Measurements from ENCODE around the gene NAP1L1. TPM values are rescaled to one million over a fixed set of nuclear protein-coding genes. Genes with fewer than 3 reads are reported as not detected.

The NAP1L1 gene
- polyA plus RNA-seq (2013, experiment 1 of 4): 1,807 TPM
- 1,769 TPM for polyA plus RNA-seq (2013, experiment 2 of 4)
- 1,684 TPM for polyA plus RNA-seq (2013, experiment 3 of 4)
- polyA plus RNA-seq (2013, experiment 4 of 4): 1,884 TPM

DNA sequence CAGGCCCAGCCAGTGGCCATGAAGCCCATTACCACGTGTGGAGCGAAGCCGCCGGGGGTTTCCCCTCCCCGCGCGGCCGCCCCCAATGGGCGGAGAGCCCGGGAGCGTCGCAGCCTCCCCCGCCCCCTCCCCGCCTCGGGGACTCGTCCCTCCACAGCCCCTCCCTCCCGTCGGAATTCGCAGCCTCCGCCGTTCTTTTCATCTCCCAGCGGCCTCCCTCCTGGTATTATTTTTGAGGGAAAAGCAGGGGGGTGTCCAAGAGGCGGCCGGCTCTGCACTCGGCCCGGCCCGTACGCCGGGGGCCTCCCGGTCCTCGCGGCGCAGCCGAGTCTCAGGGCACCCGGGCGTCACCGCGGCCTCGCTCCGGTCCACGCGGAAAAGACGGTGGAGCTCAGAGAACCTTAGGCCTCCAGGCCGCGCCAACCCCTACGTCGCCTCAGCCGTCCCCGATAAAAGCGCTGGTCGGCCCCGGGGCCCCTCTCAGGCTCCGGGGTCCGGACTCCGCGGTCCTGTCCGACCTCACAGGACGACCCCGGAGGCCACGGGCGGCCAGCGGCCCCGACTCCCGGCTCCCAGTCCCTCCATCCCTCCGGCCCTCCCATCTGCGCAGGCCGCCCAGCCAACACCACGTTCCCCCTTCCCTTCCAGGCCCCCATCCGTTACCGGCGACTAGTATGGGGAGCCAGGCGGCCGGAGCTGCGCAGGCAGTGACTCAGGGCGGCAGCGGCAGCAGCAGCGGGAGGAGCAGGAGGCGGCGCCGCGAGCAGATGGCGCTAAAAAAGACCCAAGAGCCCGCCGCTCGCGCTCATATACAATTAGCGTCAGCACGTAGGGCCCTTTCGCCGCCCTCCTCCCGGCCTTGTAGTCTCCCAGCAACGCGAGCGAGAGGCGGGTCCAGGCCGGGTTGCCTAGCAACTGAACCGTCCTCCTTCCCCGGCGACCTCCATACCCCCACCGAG, at the start of gene NAP1L1:
Gene NAP1L1 (minus strand): TSS at position 782 of the 959 bp plus-strand sequence. CDS start 10,466 bp downstream, outside the sequence.
- WGBS, 2 experiments: 0% methylated on average over 100 of the region's 100 CpGs
- Histone ChIP-seq H3K4me1 (ENCODE audit: control insufficient read depth, insufficient read depth, low read length) (peaks cover 14% of the 10 kb centered on the region), H3K27ac (ENCODE audit: insufficient read depth, low read depth, low read length, poor library complexity, severe bottlenecking) (peak within 1 kb of the TSS; percentile 99), H3K27me3 (ENCODE audit: control insufficient read depth, insufficient read depth, low read length, poor library complexity, severe bottlenecking) (no peaks in the 10 kb centered on the region), H3K4me3 (ENCODE audit: insufficient read depth, low read depth, low read length) (peak within 1 kb of the TSS; percentile 94), H3K9me3 (ENCODE audit: control insufficient read depth, low read length) (no peaks in the 10 kb centered on the region), H3K36me3 (ENCODE audit: control insufficient read depth, insufficient read depth, low read length) (no peaks in the 10 kb centered on the region)

DNA sequence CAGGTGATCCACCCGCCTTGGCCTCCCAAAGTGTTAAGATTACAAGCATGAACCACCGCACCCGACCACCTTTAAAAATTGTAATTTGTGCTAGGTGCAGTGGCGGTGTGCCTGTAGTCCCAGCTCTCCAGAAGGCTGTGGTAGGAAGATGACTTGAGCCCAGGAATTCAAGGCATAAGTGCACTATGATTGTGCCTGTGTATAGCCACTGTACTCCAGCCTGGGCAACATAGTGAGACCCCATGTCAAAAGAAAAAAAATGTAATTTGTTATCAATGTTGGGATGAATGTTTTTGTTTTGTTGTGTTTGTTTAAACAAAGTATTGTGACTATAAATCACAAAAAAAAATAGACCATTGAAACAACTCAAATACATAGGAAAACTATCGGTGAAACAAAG, 43.1 kb upstream of the NAP1L1 start:
- H3K36me3 ChIP-seq (ENCODE audit: control insufficient read depth, insufficient read depth, low read length): no peaks in the 10 kb centered on the region
- no peaks in the 10 kb centered on the region for H3K27me3 ChIP-seq (ENCODE audit: control insufficient read depth, insufficient read depth, low read length, poor library complexity, severe bottlenecking)
- H3K4me3 ChIP-seq (ENCODE audit: insufficient read depth, low read depth, low read length): no peak overlapping the region
- H3K9me3 ChIP-seq (ENCODE audit: control insufficient read depth, low read length): no peaks in the 10 kb centered on the region
- 92 to 94% methylated on average over 5 of the region's 5 CpGs for WGBS, 2 experiments
- H3K27ac ChIP-seq (ENCODE audit: insufficient read depth, low read depth, low read length, poor library complexity, severe bottlenecking): no peak overlapping the region
- H3K4me1 ChIP-seq (ENCODE audit: control insufficient read depth, insufficient read depth, low read length): no peaks in the 10 kb centered on the region

DNA sequence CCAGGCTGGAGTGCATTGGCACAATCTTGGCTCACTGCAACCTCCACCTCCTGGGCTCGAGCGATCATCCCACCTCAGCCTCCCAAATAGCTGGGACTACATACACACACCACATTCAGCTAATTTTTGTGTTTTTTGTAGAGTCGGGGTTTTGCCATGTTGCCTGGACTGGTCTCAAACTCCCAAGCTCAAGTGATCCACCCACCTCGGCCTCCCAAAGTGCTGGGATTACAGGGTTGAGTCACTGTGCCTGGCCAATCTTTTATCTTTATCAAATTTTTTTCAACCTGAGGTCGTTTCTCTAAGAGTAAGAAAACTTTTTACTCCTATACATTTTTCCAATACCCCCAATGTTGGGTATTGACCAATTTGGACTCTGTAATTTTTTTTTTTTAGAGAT, 40.0 kb upstream of the NAP1L1 start:
- Histone ChIP-seq H3K9me3 (ENCODE audit: control insufficient read depth, low read length) (no peaks in the 10 kb centered on the region), H3K27me3 (ENCODE audit: control insufficient read depth, insufficient read depth, low read length, poor library complexity, severe bottlenecking) (no peaks in the 10 kb centered on the region), H3K4me1 (ENCODE audit: control insufficient read depth, insufficient read depth, low read length) (no peaks in the 10 kb centered on the region), H3K27ac (ENCODE audit: insufficient read depth, low read depth, low read length, poor library complexity, severe bottlenecking) (no peak overlapping the region), H3K36me3 (ENCODE audit: control insufficient read depth, insufficient read depth, low read length) (no peaks in the 10 kb centered on the region), H3K4me3 (ENCODE audit: insufficient read depth, low read depth, low read length) (no peak overlapping the region)
- WGBS, 2 experiments: 91 to 95% methylated on average over 4 of the region's 5 CpGs

GRCh38 chr12:76123259-76124212, 39.1 kb upstream of the NAP1L1 start:
- H3K36me3 ChIP-seq (ENCODE audit: control insufficient read depth, insufficient read depth, low read length): no peaks in the 10 kb centered on the region
- no peak overlapping the region for H3K4me3 ChIP-seq (ENCODE audit: insufficient read depth, low read depth, low read length)
- no peaks in the 10 kb centered on the region for H3K9me3 ChIP-seq (ENCODE audit: control insufficient read depth, low read length)
- 73 to 82% methylated on average over 3 to 4 of the region's 4 CpGs for WGBS, 2 experiments
- no peaks in the 10 kb centered on the region for H3K27me3 ChIP-seq (ENCODE audit: control insufficient read depth, insufficient read depth, low read length, poor library complexity, severe bottlenecking)
- H3K27ac ChIP-seq (ENCODE audit: insufficient read depth, low read depth, low read length, poor library complexity, severe bottlenecking): no peak overlapping the region
- no peaks in the 10 kb centered on the region for H3K4me1 ChIP-seq (ENCODE audit: control insufficient read depth, insufficient read depth, low read length)

- H3K4me1 ChIP-seq (ENCODE audit: control insufficient read depth, insufficient read depth, low read length): no peaks in the 10 kb centered on the region
- H3K36me3 ChIP-seq (ENCODE audit: control insufficient read depth, insufficient read depth, low read length): no peaks in the 10 kb centered on the region
- H3K27ac ChIP-seq (ENCODE audit: insufficient read depth, low read depth, low read length, poor library complexity, severe bottlenecking): no peak overlapping the region
- H3K4me3 ChIP-seq (ENCODE audit: insufficient read depth, low read depth, low read length): no peak overlapping the region
- 94 to 98% methylated on average over 6 of the region's 6 CpGs for WGBS, 2 experiments
- H3K9me3 ChIP-seq (ENCODE audit: control insufficient read depth, low read length): no peaks in the 10 kb centered on the region
- H3K27me3 ChIP-seq (ENCODE audit: control insufficient read depth, insufficient read depth, low read length, poor library complexity, severe bottlenecking): no peaks in the 10 kb centered on the region
Observed at GRCh38 chr12:76119887-76120286, 35.4 kb upstream of the NAP1L1 start.

- H3K27me3 ChIP-seq (ENCODE audit: control insufficient read depth, insufficient read depth, low read length, poor library complexity, severe bottlenecking): no peaks in the 10 kb centered on the region
- 94 to 100% methylated on average over 2 of the region's 2 CpGs for WGBS, 2 experiments
- H3K36me3 ChIP-seq (ENCODE audit: control insufficient read depth, insufficient read depth, low read length): no peaks in the 10 kb centered on the region
- no peak overlapping the region for H3K4me3 ChIP-seq (ENCODE audit: insufficient read depth, low read depth, low read length)
- H3K4me1 ChIP-seq (ENCODE audit: control insufficient read depth, insufficient read depth, low read length): no peaks in the 10 kb centered on the region
- no peak overlapping the region for H3K27ac ChIP-seq (ENCODE audit: insufficient read depth, low read depth, low read length, poor library complexity, severe bottlenecking)
- no peaks in the 10 kb centered on the region for H3K9me3 ChIP-seq (ENCODE audit: control insufficient read depth, low read length)
Observed at GRCh38 chr12:76117751-76118150, 33.3 kb upstream of the NAP1L1 start.

- no peaks in the 10 kb centered on the region for H3K27me3 ChIP-seq (ENCODE audit: control insufficient read depth, insufficient read depth, low read length, poor library complexity, severe bottlenecking)
- no peak overlapping the region for H3K27ac ChIP-seq (ENCODE audit: insufficient read depth, low read depth, low read length, poor library complexity, severe bottlenecking)
- no peaks in the 10 kb centered on the region for H3K36me3 ChIP-seq (ENCODE audit: control insufficient read depth, insufficient read depth, low read length)
- no peak overlapping the region for H3K4me3 ChIP-seq (ENCODE audit: insufficient read depth, low read depth, low read length)
- no peaks in the 10 kb centered on the region for H3K9me3 ChIP-seq (ENCODE audit: control insufficient read depth, low read length)
- no peaks in the 10 kb centered on the region for H3K4me1 ChIP-seq (ENCODE audit: control insufficient read depth, insufficient read depth, low read length)
- WGBS, 2 experiments: 88 to 100% methylated on average over 1 of the region's 3 CpGs
Observed at GRCh38 chr12:76117067-76117691, 32.7 kb upstream of the NAP1L1 start.

DNA sequence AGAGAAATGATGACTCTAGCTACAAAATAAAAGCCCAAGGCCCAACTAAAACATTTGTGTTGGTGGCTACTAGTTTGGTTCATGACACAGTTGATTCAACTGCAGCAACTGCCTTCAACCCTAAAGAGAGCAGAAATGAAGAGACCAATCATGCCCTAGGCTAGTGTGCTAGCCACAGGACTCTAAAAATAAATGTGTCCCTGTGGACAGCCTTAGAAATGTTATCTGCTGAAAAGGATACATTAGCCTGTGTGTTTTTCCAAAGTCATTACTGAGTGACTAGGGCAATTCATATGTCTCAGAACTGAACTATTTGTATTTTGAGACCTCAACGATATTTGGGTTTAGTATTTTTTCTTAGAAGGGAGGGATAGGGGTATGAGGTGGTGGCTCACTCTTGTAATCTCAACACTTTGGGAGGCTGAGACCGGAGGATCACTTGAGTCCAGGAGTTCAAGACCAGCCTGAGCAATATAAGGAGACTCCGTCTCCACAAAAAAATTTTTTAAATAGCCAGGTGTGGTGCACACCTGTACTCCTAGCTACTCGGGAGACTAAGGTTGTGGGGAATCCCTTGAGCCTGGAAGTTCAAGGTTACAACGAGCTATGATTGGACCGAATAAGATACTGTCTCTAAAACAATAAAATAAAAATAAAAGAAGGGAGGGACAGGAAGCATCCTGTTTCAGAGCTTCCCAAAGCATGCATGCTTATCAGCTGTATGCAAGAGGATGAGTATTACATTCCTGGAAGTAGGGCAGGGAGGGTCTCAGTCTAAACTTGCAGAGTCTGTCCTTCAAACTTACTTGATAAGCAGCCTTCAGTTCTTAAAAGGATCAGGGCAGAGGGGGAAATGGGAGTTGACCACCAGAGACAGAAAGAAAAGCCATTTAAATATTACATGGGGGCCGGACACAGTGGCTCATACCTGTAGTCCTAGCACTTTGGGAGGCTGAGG, 29.6 kb upstream of the NAP1L1 start:
- WGBS, 2 experiments: 92 to 95% methylated on average over 7 of the region's 7 CpGs
- Histone ChIP-seq H3K36me3 (ENCODE audit: control insufficient read depth, insufficient read depth, low read length) (no peaks in the 10 kb centered on the region), H3K4me3 (ENCODE audit: insufficient read depth, low read depth, low read length) (no peak overlapping the region), H3K9me3 (ENCODE audit: control insufficient read depth, low read length) (no peaks in the 10 kb centered on the region), H3K27ac (ENCODE audit: insufficient read depth, low read depth, low read length, poor library complexity, severe bottlenecking) (no peak overlapping the region), H3K4me1 (ENCODE audit: control insufficient read depth, insufficient read depth, low read length) (no peaks in the 10 kb centered on the region), H3K27me3 (ENCODE audit: control insufficient read depth, insufficient read depth, low read length, poor library complexity, severe bottlenecking) (no peaks in the 10 kb centered on the region)

- no peaks in the 10 kb centered on the region for H3K9me3 ChIP-seq (ENCODE audit: control insufficient read depth, low read length)
- no peaks in the 10 kb centered on the region for H3K4me1 ChIP-seq (ENCODE audit: control insufficient read depth, insufficient read depth, low read length)
- H3K27me3 ChIP-seq (ENCODE audit: control insufficient read depth, insufficient read depth, low read length, poor library complexity, severe bottlenecking): no peaks in the 10 kb centered on the region
- 86 to 88% methylated on average over 1 of the region's 1 CpG for WGBS, 2 experiments
- H3K4me3 ChIP-seq (ENCODE audit: insufficient read depth, low read depth, low read length): no peak overlapping the region
- no peak overlapping the region for H3K27ac ChIP-seq (ENCODE audit: insufficient read depth, low read depth, low read length, poor library complexity, severe bottlenecking)
- no peaks in the 10 kb centered on the region for H3K36me3 ChIP-seq (ENCODE audit: control insufficient read depth, insufficient read depth, low read length)
Observed at GRCh38 chr12:76111209-76111749, 26.8 kb upstream of the NAP1L1 start.
